ENCODE measurements around the gene MFAP2. TPM values are rescaled to one million over a fixed set of nuclear protein-coding genes. Genes with fewer than 3 reads are reported as not detected.

The MFAP2 gene
- total and polyA plus RNA-seq, 7 donors: 0.40 to 4.0 (median 0.67) TPM

DNA sequence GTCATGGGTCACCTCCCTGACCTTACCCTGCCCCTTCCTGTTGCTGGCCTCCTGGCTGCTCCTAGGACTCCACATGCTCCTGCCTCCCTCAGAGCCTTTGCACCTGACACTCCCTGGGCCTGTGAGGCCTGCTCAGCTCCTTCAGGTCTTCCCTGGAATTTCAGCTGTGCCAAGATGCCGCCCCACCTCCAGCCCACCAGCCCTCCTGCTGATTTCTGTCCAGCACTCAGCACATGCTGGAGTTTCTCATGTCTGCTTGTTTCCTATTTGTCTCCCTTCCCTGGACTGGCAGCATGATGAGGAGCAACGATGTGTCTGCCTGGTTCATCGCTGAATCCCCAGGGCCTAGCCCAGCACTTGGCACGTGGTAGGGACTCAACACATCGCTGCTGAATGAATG is 3.0 kb downstream of the MFAP2 start:
- H3K36me3 ChIP-seq (ENCODE audit: insufficient read depth in 1 of 2, low read depth in 1 of 2): no peaks in the 10 kb centered on the region
- DNase-seq (no peak), ATAC-seq (no peak)
- no peak overlapping the region for H3K27ac ChIP-seq
- no peak overlapping the region for H3K4me3 ChIP-seq
- peaks cover 0 to 15% (median 10%) of the 10 kb centered on the region in 3 donors for H3K27me3 ChIP-seq (ENCODE audit: insufficient read depth in 3 of 3, low read length in 2 of 3)
- intact Hi-C loops (cut with DNase I): no loop called here
- no peaks in the 10 kb centered on the region for H3K9me3 ChIP-seq
- H3K4me1 ChIP-seq: no peaks in the 10 kb centered on the region
- WGBS, 3 donors: 89 to 93% (median 90%) methylated on average over 5 of the region's 5 CpGs
- TF ChIP-seq, protein P1, sequence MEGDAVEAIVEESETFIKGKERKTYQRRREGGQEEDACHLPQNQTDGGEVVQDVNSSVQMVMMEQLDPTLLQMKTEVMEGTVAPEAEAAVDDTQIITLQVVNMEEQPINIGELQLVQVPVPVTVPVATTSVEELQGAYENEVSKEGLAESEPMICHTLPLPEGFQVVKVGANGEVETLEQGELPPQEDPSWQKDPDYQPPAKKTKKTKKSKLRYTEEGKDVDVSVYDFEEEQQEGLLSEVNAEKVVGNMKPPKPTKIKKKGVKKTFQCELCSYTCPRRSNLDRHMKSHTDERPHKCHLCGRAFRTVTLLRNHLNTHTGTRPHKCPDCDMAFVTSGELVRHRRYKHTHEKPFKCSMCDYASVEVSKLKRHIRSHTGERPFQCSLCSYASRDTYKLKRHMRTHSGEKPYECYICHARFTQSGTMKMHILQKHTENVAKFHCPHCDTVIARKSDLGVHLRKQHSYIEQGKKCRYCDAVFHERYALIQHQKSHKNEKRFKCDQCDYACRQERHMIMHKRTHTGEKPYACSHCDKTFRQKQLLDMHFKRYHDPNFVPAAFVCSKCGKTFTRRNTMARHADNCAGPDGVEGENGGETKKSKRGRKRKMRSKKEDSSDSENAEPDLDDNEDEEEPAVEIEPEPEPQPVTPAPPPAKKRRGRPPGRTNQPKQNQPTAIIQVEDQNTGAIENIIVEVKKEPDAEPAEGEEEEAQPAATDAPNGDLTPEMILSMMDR (IDR thresholded peaks at IDR 0.05): no peak

DNA sequence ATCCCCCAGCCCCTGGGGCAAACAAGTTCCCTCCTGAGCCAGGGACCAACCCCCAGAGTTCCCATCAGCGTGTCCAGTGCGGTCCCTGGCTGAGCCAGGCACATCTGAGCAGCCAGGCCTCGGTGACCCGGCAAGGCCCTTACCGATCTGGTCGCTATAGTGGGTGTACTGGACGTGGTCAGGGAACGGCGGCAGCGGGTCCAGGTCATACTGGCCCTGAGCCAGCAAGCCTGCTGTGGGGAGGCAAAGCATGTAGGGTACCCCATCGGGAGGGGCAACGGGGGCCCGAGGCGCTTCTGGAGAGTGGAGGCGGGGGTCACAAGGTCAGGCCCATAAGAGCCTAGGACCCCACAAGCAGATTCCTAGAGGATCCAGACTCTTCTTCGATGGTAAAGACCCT is 3.5 kb downstream of the MFAP2 start:
- no peaks in the 10 kb centered on the region for H3K9me3 ChIP-seq
- H3K4me3 ChIP-seq: no peak overlapping the region
- intact Hi-C loops (cut with DNase I): no loop called here
- WGBS, 3 donors: 81 to 86% (median 85%) methylated on average over 16 of the region's 16 CpGs
- peaks cover 0 to 15% (median 10%) of the 10 kb centered on the region in 3 donors for H3K27me3 ChIP-seq (ENCODE audit: insufficient read depth in 3 of 3, low read length in 2 of 3)
- H3K27ac ChIP-seq: no peak overlapping the region
- no peaks in the 10 kb centered on the region for H3K4me1 ChIP-seq
- ATAC-seq: no peak
- TF ChIP-seq, protein P1 (IDR thresholded peaks at IDR 0.05): no peak
- H3K36me3 ChIP-seq (ENCODE audit: insufficient read depth in 1 of 2, low read depth in 1 of 2): no peaks in the 10 kb centered on the region
- DNase-seq: no peak

DNA sequence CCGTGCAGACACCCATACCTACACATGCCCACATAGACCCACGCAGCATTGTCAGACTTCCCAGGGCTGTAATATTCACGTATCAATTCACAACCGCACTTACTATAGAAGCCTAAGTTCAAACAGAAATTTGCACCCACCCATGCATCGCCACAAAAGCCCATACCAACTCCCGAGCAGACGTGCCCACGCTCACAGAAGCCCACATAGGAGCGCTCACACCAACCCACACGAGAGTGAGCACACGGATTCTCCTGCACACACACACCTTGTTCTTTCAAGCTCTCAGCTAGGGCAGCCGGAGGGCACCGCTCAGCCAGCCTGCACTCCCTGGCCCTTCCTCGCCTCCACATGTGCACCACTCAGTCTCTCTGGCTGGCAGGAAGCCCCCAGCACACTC is 4.6 kb downstream of the MFAP2 start:
- no peaks in the 10 kb centered on the region for H3K9me3 ChIP-seq
- ATAC-seq (no peak), DNase-seq (no peak)
- no peak overlapping the region for H3K4me3 ChIP-seq
- 61 to 78% (median 70%) methylated on average over 14 of the region's 14 CpGs for WGBS, 3 donors
- TF ChIP-seq, protein P1 (IDR thresholded peaks at IDR 0.05): no peak
- no peak overlapping the region for H3K27ac ChIP-seq
- H3K4me1 ChIP-seq: no peaks in the 10 kb centered on the region
- intact Hi-C loops (cut with DNase I): no loop called here
- no peaks in the 10 kb centered on the region for H3K36me3 ChIP-seq (ENCODE audit: insufficient read depth in 1 of 2, low read depth in 1 of 2)
- H3K27me3 ChIP-seq (ENCODE audit: insufficient read depth in 3 of 3, low read length in 2 of 3): peaks cover 0 to 10% (median 9%) of the 10 kb centered on the region in 3 donors

DNA sequence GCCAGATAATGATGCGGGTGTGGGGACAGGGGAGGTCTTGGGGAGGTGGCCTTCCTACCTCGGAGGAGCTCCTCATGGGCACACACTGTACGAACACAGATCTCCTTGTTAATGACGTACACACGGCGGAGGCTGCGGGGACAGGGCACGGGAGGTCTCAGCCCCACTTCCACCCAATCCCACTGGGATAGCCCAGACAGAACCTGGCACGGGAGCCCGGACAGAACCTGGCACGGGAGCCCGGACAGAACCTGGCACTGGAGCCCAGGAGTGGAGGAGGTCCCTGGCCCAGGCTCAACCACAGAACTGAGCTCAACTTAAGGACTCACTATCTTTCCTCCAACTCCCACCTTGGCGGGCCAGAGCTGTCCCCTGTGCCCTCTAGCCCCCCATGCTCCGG is 5.2 kb downstream of the MFAP2 start:
- no peak for DNase-seq

More for the DNA sequence above, 5.2 kb downstream of the MFAP2 start:
- peaks cover 0 to 4% of the 10 kb centered on the region in 2 donors for H3K36me3 ChIP-seq (ENCODE audit: insufficient read depth in 1 of 2, low read depth in 1 of 2)
- no peak for ATAC-seq
- intact Hi-C loops (cut with DNase I): no loop called here
- H3K4me1 ChIP-seq: no peaks in the 10 kb centered on the region
- 34 to 62% (median 40%) methylated on average over 14 of the region's 14 CpGs for WGBS, 3 donors
- H3K4me3 ChIP-seq: no peak overlapping the region
- H3K9me3 ChIP-seq: no peaks in the 10 kb centered on the region
- H3K27ac ChIP-seq: no peak overlapping the region
- TF ChIP-seq, protein P1 (IDR thresholded peaks at IDR 0.05): no peak
- peaks cover 0 to 4% (median 2%) of the 10 kb centered on the region in 3 donors for H3K27me3 ChIP-seq (ENCODE audit: insufficient read depth in 3 of 3, low read length in 2 of 3)
